Measurements from ENCODE around the gene GLRA1. TPM values are rescaled to one million over a fixed set of nuclear protein-coding genes. Genes with fewer than 3 reads are reported as not detected.

The GLRA1 gene
- total RNA-seq, 1 experiment from 2014 or later, result not detected

DNA sequence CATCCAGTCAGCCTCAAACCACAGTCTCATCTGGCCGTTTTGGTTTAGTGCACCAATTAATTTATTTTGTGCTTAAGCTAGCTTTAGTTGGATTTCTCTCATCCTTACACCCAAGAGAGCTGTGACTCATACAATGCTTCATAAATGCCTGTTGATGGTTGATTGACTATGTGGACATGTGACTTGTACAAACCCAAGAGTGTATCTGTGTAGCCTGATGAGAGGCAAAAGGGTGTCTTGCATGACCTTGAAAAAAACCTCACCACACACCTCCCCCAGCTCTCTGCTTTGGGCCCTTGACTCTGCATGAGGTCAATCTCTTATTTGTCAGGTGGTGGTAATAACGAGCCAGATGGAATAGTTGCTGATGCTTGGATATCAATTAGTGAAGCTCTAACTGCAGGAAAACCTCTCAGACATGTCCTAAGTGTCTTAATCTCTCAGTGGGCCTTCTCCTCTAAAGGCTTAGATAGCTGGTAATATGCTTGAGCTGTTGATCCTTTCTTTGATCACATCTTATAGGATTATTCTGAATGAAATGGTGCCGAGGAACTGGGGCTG lies 10.6 kb upstream of the GLRA1 start:
- intact Hi-C loops (cut with micrococcal nuclease; ENCODE audit: unreplicated experiment), result no loop called here
- H3K27me3 Mint-ChIP-seq (ENCODE audit: unreplicated experiment), result peaks cover 25% of the 10 kb centered on the region

DNA sequence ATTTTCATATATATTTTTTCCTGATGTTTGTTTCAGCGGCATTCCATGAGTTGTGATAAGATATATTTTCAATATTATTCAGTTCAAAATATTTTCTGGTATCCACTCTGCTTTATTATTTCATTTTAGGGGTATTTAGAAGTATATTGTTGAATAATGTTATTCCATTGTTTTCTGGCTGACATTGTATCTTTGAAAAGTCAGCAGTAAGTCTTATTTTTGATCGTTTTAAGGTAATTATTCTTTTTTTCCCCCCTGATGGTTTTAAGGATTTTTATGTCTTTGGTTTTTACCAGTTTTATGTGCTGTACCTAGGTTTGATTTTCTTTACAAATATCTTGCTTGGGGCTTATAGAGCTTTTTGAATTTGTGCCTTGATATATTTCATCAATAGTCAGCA lies 6.6 kb upstream of the GLRA1 start:
- Mint-ChIP-seq H3K4me3 (ENCODE audit: low read depth, unreplicated experiment) (no peak overlapping the region), H3K9me3 (ENCODE audit: low read depth, unreplicated experiment) (peaks cover 15% of the 10 kb centered on the region), H3K36me3 (ENCODE audit: insufficient read depth, unreplicated experiment) (no peaks in the 10 kb centered on the region), H3K4me1 (ENCODE audit: low read depth, unreplicated experiment) (no peaks in the 10 kb centered on the region), H3K27me3 (ENCODE audit: unreplicated experiment) (peaks cover 10% of the 10 kb centered on the region), H3K27ac (ENCODE audit: unreplicated experiment) (no peak overlapping the region)
- no peak for DNase-seq
- no TSS peak for BruUV-seq (replicated peaks)
- CTCF ChIA-PET, result no interaction called here
- intact Hi-C loops (cut with micrococcal nuclease; ENCODE audit: unreplicated experiment), result no loop called here
- TF ChIP-seq, protein P1, sequence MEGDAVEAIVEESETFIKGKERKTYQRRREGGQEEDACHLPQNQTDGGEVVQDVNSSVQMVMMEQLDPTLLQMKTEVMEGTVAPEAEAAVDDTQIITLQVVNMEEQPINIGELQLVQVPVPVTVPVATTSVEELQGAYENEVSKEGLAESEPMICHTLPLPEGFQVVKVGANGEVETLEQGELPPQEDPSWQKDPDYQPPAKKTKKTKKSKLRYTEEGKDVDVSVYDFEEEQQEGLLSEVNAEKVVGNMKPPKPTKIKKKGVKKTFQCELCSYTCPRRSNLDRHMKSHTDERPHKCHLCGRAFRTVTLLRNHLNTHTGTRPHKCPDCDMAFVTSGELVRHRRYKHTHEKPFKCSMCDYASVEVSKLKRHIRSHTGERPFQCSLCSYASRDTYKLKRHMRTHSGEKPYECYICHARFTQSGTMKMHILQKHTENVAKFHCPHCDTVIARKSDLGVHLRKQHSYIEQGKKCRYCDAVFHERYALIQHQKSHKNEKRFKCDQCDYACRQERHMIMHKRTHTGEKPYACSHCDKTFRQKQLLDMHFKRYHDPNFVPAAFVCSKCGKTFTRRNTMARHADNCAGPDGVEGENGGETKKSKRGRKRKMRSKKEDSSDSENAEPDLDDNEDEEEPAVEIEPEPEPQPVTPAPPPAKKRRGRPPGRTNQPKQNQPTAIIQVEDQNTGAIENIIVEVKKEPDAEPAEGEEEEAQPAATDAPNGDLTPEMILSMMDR (IDR thresholded peaks at IDR 0.05; ENCODE audit: unreplicated experiment), result no peak

More for the DNA sequence above, 10.6 kb upstream of the GLRA1 start:
- no peaks in the 10 kb centered on the region for H3K36me3 Mint-ChIP-seq (ENCODE audit: insufficient read depth, unreplicated experiment)
- H3K9me3 Mint-ChIP-seq (ENCODE audit: low read depth, unreplicated experiment), result peaks cover 15% of the 10 kb centered on the region
- H3K4me1 Mint-ChIP-seq (ENCODE audit: low read depth, unreplicated experiment), result no peaks in the 10 kb centered on the region
- CTCF ChIA-PET, result no interaction called here
- no peak overlapping the region for H3K27ac Mint-ChIP-seq (ENCODE audit: unreplicated experiment)
- TF ChIP-seq, protein P1 (IDR thresholded peaks at IDR 0.05; ENCODE audit: unreplicated experiment), result no peak
- DNase-seq, result no peak
- no TSS peak for BruUV-seq (replicated peaks)
- no peak overlapping the region for H3K4me3 Mint-ChIP-seq (ENCODE audit: low read depth, unreplicated experiment)

DNA sequence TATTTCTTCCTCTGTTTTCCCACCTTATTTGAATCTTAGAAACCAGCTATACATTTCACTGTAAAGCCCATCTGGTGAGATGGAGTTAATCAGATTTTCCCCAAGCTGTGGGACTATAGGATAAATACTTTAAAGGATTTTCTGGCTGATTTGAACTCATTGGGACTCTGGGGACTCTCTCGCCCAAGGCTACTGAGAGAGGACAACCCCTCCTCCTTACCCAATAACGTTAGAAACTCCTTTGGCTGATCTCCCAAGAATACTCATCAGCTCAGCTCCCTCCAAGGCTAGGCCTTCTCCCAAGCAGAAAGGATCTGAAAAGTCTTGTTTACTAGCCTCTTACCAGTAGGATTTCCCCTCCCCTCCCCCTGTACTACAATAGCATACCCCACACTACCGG lies 1.5 kb upstream of the GLRA1 start:
- DNase-seq, result no peak
- H3K4me3 Mint-ChIP-seq (ENCODE audit: low read depth, unreplicated experiment), result no peak overlapping the region
- CTCF ChIA-PET, result no interaction called here
- peaks cover 41% of the 10 kb centered on the region for H3K27me3 Mint-ChIP-seq (ENCODE audit: unreplicated experiment)
- H3K4me1 Mint-ChIP-seq (ENCODE audit: low read depth, unreplicated experiment), result no peaks in the 10 kb centered on the region
- intact Hi-C loops (cut with micrococcal nuclease; ENCODE audit: unreplicated experiment), result no loop called here
- no peaks in the 10 kb centered on the region for H3K9me3 Mint-ChIP-seq (ENCODE audit: low read depth, unreplicated experiment)
- no peaks in the 10 kb centered on the region for H3K36me3 Mint-ChIP-seq (ENCODE audit: insufficient read depth, unreplicated experiment)
- TF ChIP-seq, protein P1 (IDR thresholded peaks at IDR 0.05; ENCODE audit: unreplicated experiment), result no peak
- H3K27ac Mint-ChIP-seq (ENCODE audit: unreplicated experiment), result no peak overlapping the region
- no TSS peak for BruUV-seq (replicated peaks)

DNA sequence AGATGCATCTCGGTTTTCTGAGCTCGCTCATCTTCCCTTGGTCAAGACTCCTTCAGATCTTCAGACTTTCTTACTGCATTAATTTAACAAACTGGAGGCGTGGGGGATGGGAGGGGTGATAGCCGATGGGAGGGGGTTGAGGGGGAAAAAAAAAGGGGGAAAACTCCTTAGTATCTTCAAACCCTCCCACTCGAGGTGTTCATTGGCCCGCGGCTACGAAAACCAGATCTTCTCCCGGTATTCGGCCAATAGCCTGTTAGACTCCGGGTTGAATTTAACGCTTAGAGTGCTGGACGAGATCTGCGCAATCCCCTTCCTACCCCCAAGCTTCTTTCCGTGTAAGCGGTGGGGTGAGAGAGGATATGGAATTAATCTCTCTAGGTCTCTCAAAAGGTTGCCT lies 689 bp upstream of the GLRA1 start:
- DNase-seq, result no peak
- H3K9me3 Mint-ChIP-seq (ENCODE audit: low read depth, unreplicated experiment), result no peaks in the 10 kb centered on the region
- intact Hi-C loops (cut with micrococcal nuclease; ENCODE audit: unreplicated experiment), result loop anchor here (2.0 kb wide), 2 partner anchors 33 to 217 kb away; no protein-coding TSS in a partner anchor
- TF ChIP-seq, protein P1 (IDR thresholded peaks at IDR 0.05; ENCODE audit: unreplicated experiment), result no peak
- CTCF ChIA-PET, result no interaction called here
- H3K27me3 Mint-ChIP-seq (ENCODE audit: unreplicated experiment), result peaks cover 46% of the 10 kb centered on the region
- H3K36me3 Mint-ChIP-seq (ENCODE audit: insufficient read depth, unreplicated experiment), result no peaks in the 10 kb centered on the region
- no peak overlapping the region for H3K27ac Mint-ChIP-seq (ENCODE audit: unreplicated experiment)
- H3K4me3 Mint-ChIP-seq (ENCODE audit: low read depth, unreplicated experiment), result no peak overlapping the region
- H3K4me1 Mint-ChIP-seq (ENCODE audit: low read depth, unreplicated experiment), result no peaks in the 10 kb centered on the region
- no TSS peak for BruUV-seq (replicated peaks)

All from Calu3 (cell line).